Osteocyte (in vitro differentiated cells): ENCODE measurements around the gene FUT8. TPM values are rescaled to one million over a fixed set of nuclear protein-coding genes. Genes with fewer than 3 reads are reported as not detected.

ENCODE experiments used
- DNase-seq: peaks from one replicate; pipeline ENCODE4 v3.0.0; 2021; ENCODE audit warnings: mixed read lengths; ENCODE audit not compliant: unreplicated experiment; ENCODE audit errors: extremely low spot score
- H3K27ac Mint-ChIP-seq: one replicate; pipeline ENCODE4 v1.8.0; 2021; ENCODE audit warnings: mild to moderate bottlenecking, mixed read lengths; ENCODE audit not compliant: unreplicated experiment
- H3K27me3 Mint-ChIP-seq: one replicate; pipeline ENCODE4 v1.8.0; 2021; ENCODE audit warnings: mixed read lengths; ENCODE audit not compliant: unreplicated experiment
- H3K36me3 Mint-ChIP-seq: one replicate; pipeline ENCODE4 v1.8.0; 2021; ENCODE audit warnings: mixed read lengths; ENCODE audit not compliant: unreplicated experiment
- H3K4me1 Mint-ChIP-seq: one replicate; pipeline ENCODE4 v1.8.0; 2021; ENCODE audit warnings: mixed read lengths; ENCODE audit not compliant: unreplicated experiment
- H3K4me3 Mint-ChIP-seq: one replicate; pipeline ENCODE4 v1.8.0; 2021; ENCODE audit warnings: mild to moderate bottlenecking, moderate library complexity, mixed read lengths; ENCODE audit not compliant: unreplicated experiment
- H3K9me3 Mint-ChIP-seq: one replicate; pipeline ENCODE4 v1.8.0; 2021; ENCODE audit warnings: mixed read lengths; ENCODE audit not compliant: unreplicated experiment
- long read RNA-seq: library from polyadenylated mRNA; unstranded; transcript quantifications from one replicate; pipeline ENCODE4 v2.0.0, GENCODE V29; 2021
- total RNA-seq: library from RNA; stranded (reverse); gene quantifications from 2 replicates; pipeline ENCODE4 v1.2.1, GENCODE V29; 2021
- TF ChIP-seq, protein P1 (sequence below): fragments of 200-600 bp; sonication (generic); IDR thresholded peaks from 2 replicates; pipeline ENCODE4 v1.5.0; 2021; ENCODE audit warnings: antibody characterized with exemption, mild to moderate bottlenecking, moderate library complexity

FUT8 gene
- 33.7 and 35.5 TPM in 2 replicates for total RNA-seq
- long read RNA-seq, full-length matches to known transcripts, result 42 of 64 reads
- long read RNA-seq, partial matches to known transcripts, result 9 of 64 reads
- long read RNA-seq, other reads (novel, unspliced or antisense), result 13 of 64 reads

- DNase-seq, result peak; percentile 99
- peak within 1 kb of the TSS; percentile 99 for H3K27ac Mint-ChIP-seq
- H3K36me3 Mint-ChIP-seq, result no peaks in the 10 kb centered on the region
- no peaks in the 10 kb centered on the region for H3K27me3 Mint-ChIP-seq
- no peaks in the 10 kb centered on the region for H3K9me3 Mint-ChIP-seq
- H3K4me1 Mint-ChIP-seq, result peaks cover 13% of the 10 kb centered on the region
- peak within 1 kb of the TSS; percentile 97 for H3K4me3 Mint-ChIP-seq
- TF ChIP-seq, protein P1, sequence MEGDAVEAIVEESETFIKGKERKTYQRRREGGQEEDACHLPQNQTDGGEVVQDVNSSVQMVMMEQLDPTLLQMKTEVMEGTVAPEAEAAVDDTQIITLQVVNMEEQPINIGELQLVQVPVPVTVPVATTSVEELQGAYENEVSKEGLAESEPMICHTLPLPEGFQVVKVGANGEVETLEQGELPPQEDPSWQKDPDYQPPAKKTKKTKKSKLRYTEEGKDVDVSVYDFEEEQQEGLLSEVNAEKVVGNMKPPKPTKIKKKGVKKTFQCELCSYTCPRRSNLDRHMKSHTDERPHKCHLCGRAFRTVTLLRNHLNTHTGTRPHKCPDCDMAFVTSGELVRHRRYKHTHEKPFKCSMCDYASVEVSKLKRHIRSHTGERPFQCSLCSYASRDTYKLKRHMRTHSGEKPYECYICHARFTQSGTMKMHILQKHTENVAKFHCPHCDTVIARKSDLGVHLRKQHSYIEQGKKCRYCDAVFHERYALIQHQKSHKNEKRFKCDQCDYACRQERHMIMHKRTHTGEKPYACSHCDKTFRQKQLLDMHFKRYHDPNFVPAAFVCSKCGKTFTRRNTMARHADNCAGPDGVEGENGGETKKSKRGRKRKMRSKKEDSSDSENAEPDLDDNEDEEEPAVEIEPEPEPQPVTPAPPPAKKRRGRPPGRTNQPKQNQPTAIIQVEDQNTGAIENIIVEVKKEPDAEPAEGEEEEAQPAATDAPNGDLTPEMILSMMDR, result peak; percentile 63
These were observed at the start of gene FUT8 for GRCh38 chr14:65412032-65412846. Gene FUT8 (plus strand): TSS chr14:65412730. CDS start chr14:65561564, 148,834 bp downstream.

- Mint-ChIP-seq H3K4me3 (no peak overlapping the region), H3K27ac (no peak overlapping the region), H3K27me3 (peaks cover 8% of the 10 kb centered on the region), H3K36me3 (no peaks in the 10 kb centered on the region), H3K9me3 (no peaks in the 10 kb centered on the region), H3K4me1 (peaks cover 6% of the 10 kb centered on the region)
- TF ChIP-seq, protein P1, result no peak
- no peak for DNase-seq
These were observed 45.5 kb upstream of the FUT8 start for GRCh38 chr14:65366802-65367565.

DNA sequence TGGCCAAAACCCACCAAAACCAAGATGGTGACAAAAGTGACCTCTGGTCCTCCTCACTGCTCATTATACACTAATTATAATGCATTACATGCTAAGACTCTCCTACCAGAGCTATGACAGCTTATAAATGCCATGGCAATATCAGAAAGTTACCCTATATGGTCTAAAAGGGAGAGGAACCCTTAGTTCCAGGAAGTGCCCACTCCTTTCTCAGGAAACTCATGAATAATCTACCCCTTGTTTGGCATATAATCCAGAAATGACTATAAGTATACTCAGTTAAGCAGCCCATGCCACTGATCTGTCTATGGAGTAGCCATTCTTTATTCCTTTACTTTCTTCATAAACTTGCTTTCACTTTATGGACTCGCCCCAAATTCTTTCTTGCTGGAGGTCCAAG, 43.0 kb upstream of the FUT8 start:
- Mint-ChIP-seq H3K36me3 (no peaks in the 10 kb centered on the region), H3K27me3 (peaks cover 6% of the 10 kb centered on the region), H3K4me1 (peaks cover 3% of the 10 kb centered on the region), H3K9me3 (no peaks in the 10 kb centered on the region), H3K27ac (no peak overlapping the region), H3K4me3 (no peak overlapping the region)
- TF ChIP-seq, protein P1, result no peak
- DNase-seq, result no peak

GRCh38 chr14:65370801-65371248, 41.7 kb upstream of the FUT8 start:
- Mint-ChIP-seq H3K27me3 (peaks cover 3% of the 10 kb centered on the region), H3K9me3 (no peaks in the 10 kb centered on the region), H3K27ac (no peak overlapping the region), H3K36me3 (no peaks in the 10 kb centered on the region), H3K4me1 (peaks cover 3% of the 10 kb centered on the region), H3K4me3 (no peak overlapping the region)
- DNase-seq, result no peak
- TF ChIP-seq, protein P1, result no peak

DNA sequence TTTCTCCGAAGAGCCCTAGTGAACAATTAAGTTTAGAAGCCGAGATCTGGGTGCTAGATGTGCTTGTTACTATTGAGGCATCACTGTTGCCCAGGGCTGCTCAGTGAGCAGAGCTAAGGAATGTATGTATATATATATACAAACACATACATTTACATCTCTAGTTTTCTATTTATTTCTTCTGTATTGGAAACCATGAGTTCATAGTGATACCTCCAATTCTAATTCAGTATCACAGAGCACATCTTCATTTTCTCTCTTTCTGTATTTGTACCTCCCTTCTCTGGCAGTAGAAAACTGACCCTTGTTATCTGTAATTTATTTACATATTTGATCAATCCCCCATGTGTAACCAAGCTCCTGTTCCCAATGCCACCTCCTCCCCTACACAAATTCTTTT, 40.7 kb upstream of the FUT8 start:
- Mint-ChIP-seq H3K9me3 (no peaks in the 10 kb centered on the region), H3K36me3 (no peaks in the 10 kb centered on the region), H3K4me1 (peaks cover 3% of the 10 kb centered on the region), H3K27me3 (peaks cover 3% of the 10 kb centered on the region), H3K4me3 (no peak overlapping the region), H3K27ac (no peak overlapping the region)
- no peak for DNase-seq
- TF ChIP-seq, protein P1, result no peak
